Measurements from ENCODE around the gene NDUFV1.
"Not testable (repeated sequence)": the region's sequence is repeated elsewhere in the genome, so short reads cannot be mapped to it uniquely, and the experiment has no call there.

The NDUFV1 gene

DNA sequence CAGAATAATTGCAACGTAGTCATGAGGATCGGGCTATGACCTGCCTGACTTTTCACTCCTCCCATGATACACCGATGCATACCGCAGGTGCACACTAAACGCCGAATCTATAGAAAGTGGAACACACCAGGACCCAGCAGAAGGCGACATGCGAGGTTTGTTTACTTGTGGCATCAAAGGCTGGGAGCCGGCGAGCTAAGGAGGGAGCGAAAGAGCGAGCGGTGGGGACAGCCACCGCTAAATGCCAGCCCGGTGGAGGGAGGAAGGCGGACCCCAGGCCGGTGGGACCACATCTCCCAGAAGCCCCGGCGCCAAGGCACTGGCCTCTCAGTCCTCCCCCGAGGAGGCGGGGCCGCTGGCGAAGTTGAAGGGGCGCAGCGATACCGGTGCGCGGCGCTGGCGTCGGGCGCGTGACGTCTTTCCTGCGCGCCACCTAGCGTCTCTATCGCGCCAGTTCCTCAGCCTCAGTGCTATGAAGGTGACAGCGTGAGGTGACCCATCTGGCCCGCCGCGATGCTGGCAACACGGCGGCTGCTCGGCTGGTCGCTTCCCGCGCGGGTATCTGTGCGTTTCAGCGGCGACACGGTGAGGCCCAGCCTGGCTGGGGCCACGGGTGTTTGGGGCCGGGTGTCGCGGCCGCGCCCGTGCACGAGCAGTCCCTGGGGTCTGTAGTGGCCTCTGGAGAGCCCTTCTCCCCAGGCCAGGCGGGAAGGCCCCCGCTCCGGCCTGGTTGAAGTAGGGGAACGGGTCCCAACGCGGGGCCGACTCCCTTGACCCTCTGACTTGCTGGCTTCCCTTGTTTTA is at the start of gene NDUFV1:
Gene NDUFV1 (plus strand): TSS at position 445 of the 804 bp plus-strand sequence. CDS start 69 bp downstream, at position 514.
- peak; percentile 94 for DNase-seq

DNA sequence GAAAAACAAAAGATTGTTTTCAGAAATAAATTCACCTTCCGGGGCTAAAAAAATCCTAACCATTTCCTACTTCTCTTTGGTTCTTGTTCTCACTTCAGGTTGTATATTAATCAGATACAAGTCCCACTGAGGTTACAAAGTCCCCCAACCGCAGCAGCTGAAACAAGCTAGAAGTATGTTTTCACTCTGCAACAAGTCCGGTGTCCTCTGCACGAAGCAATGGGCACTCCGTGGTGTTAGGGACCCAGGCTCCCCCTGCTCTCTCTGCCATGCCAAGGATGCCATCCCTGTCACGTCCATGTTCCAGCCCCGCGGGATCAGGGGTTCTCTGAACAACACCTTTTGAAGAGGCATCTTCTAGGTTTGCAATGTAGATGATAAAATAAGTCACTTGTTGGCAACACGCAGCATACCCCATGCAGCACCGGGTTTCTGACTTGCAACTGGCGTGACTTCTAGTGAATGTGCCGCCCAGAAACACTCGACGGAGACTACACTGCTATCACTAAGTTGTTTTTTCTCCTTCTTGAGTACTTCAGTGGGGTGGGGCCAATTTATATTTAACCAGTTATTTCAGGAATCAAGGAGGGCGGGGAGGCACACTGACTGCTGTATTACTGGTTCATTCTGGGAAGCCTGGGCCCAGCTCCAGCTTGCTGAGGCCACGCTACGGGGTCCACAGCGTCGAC is 48.5 kb upstream of the NDUFV1 start:
- no peak for DNase-seq

DNA sequence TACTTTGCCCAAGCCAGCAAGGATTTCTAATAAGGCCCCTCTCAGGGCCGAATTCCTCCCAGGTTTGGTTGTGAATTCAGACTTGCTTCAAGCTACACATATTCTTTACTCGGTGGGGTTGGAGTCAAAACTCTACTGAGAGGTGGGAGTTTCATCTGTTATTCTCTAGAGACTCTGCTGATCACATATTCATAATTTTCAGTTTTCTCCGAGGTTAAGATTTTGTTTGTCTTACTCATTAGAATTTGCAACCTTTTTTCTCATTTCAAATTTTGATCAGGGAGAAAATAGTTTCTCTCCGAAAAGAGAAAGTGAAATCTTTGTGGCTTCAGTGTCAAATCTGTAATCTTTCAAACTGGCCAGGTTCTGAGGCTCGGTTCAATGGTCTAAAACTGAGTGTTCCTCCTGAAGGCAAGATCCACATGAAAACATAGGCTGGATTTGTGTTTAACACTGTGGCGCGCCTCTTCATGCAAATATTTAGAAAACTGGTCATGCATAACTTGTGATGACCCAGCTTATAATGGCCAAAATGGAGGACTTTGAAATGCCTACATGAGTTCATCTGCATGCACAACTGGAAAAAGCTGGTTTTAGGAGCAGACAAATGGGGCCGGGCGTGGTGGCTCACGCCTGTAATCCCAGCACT is 44.6 kb upstream of the NDUFV1 start:
- DNase-seq = no peak

- DNase-seq = no peak
Observed at GRCh38 chr11:67562963-67563704, 43.6 kb upstream of the NDUFV1 start.

DNA sequence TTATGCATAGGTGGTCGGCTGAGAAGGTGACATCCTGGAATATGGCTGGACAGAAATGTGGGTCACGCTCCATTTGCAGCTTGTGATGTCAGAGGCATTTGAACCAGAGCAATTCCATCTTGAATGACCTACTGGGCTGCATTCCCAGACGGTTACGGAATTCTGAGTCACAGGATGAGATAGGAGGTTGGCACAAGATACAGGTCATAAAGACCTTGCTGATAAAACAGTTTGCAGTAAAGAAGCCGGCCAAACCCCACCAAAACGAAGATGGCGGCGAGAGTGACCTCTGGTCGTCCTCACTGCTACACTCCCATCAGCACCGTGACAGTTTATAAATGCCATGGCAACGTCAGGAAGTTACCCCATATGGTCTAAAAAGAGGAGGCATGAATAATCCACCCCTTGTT is 43.0 kb upstream of the NDUFV1 start:
- DNase-seq = not testable (repeated sequence)

DNA sequence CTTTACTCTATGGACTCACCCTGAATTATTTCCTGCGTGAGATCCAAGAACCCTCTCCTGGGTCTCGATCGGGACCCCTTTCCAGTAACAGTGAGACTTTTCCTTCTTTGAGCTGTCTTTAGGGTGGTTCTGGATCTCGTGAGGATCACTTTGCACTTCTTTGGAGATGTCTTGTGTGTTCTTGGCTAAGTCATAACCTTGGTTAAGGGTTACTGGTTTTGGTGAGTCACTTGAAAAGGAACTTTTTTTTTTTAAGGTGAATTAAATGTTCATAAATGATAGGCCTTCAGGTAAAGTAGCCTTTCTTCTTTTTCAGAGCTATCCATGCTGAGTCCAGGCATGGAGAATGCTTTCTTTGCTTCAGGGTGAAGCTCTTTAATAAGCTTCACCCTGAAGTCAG is 42.5 kb upstream of the NDUFV1 start:
- DNase-seq = no peak

GRCh38 chr11:67571443-67571842 is 35.3 kb upstream of the NDUFV1 start:
- DNase-seq = no peak

DNA sequence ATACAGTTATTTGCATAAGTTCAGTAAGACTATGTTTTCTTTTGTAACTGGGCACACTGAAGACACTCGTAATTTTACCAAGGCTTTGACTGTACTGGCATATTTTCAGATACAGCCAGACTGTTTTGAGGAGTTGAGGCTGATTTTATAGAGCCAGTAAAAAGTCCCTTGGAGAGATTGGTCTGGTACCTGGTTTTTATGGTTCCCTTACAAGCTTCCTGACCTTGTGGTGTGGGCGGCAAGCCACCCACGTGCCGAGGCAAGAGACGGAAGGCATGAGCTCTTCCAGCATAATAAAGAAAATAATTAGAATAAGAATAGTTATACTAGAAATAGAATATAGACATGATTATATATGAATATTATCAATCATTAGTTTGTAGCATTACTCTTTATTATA is 34.4 kb upstream of the NDUFV1 start:
- DNase-seq = no peak

GRCh38 chr11:67572747-67573419 is 33.9 kb upstream of the NDUFV1 start:
- DNase-seq = peak; percentile 21

DNA sequence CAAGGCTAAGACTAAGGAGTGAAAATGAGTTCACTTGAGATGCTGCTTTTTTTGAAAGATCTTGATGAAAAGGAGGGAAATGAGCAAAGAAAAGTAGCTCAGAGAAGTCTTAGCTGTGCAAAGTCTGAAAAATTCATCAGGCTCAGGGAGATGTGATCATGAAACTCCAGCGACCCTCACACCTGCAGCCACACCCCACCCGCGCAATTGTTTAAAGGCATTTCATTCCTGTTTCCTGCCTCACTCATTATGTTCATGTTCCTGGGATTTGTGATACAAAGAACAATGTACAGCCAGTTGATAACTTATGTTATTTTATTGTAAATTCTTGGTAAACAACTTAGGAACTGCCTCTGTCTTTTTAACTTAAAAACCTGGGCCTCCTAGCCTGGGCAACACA is 31.8 kb upstream of the NDUFV1 start:
- no peak for DNase-seq

- DNase-seq = no peak
Observed at GRCh38 chr11:67576735-67577475, 29.8 kb upstream of the NDUFV1 start.

- no peak for DNase-seq
Observed at GRCh38 chr11:67577951-67578350, 28.8 kb upstream of the NDUFV1 start.

DNA sequence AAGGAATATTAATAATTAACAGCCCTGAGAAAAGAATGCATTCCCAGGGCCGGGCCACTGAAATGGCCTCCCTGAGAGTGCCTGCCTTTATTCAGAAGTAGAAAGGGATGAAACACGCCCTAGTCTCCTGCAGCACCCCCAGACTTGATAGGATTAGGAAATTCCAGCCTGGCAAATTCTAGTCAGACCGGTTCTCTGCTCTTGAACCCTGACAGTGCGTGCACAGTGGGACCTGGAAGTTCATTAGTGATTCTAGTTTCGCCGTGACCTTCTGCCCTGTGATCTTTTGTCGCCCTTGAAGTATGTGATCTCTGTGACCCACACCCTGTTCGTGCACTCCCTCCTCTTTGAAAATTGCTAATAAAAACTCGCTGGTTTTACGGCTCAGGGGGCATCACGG is 25.3 kb upstream of the NDUFV1 start:
- DNase-seq = no peak

DNA sequence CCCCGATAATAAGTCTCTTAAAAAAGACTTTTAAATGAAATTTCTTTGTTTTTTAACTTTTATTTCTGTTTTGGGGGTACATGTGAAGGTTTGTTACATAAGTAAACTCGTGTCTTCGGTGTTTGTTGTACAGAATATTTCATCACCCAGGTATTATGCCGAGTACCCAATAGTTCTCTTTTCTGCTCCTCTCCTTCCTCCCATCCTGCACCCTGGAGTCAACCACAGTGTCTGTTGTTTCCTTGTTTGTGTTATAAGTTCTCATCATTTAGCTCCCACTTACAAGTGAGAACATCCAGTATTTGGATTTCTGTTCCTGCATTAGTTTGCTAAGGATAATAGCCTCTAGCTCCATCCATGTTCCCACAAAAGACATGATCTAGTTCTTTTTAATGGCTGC is 24.7 kb upstream of the NDUFV1 start:
- DNase-seq = no peak

GRCh38 chr11:67583247-67584204 is 23.2 kb upstream of the NDUFV1 start, which contains the start of gene GSTP1:
Gene GSTP1 (plus strand): TSS chr11:67583812. CDS start chr11:67583844, 32 bp downstream.
- DNase-seq = peak; percentile 76

DNA sequence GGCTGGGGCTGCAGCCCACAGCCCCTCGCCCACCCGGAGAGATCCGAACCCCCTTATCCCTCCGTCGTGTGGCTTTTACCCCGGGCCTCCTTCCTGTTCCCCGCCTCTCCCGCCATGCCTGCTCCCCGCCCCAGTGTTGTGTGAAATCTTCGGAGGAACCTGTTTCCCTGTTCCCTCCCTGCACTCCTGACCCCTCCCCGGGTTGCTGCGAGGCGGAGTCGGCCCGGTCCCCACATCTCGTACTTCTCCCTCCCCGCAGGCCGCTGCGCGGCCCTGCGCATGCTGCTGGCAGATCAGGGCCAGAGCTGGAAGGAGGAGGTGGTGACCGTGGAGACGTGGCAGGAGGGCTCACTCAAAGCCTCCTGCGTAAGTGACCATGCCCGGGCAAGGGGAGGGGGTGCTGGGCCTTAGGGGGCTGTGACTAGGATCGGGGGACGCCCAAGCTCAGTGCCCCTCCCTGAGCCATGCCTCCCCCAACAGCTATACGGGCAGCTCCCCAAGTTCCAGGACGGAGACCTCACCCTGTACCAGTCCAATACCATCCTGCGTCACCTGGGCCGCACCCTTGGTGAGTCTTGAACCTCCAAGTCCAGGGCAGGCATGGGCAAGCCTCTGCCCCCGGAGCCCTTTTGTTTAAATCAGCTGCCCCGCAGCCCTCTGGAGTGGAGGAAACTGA is 22.4 kb upstream of the NDUFV1 start:
- no peak for DNase-seq

- no peak for DNase-seq
Observed at GRCh38 chr11:67584881-67585873, 21.6 kb upstream of the NDUFV1 start.

DNA sequence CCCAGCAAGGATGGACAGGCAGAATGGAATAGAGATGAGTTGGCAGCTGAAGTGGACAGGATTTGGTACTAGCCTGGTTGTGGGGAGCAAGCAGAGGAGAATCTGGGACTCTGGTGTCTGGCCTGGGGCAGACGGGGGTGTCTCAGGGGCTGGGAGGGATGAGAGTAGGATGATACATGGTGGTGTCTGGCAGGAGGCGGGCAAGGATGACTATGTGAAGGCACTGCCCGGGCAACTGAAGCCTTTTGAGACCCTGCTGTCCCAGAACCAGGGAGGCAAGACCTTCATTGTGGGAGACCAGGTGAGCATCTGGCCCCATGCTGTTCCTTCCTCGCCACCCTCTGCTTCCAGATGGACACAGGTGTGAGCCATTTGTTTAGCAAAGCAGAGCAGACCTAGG is 20.8 kb upstream of the NDUFV1 start:
- no peak for DNase-seq

All from CD4-positive, alpha-beta T cell treated with Interleukin-4 for 4 hours (primary cell).